A172 (cell line): Measurements from ENCODE around the gene GALC. TPM values are rescaled to one million over a fixed set of nuclear protein-coding genes. Genes with fewer than 3 reads are reported as not detected.

Source experiments
- DNase-seq: peaks from one replicate; pipeline ENCODE4 v3.0.0-alpha.2; 2015; ENCODE audit warnings: low spot score
- total RNA-seq: library from RNA; depleted of rRNA; stranded (reverse); fragments of >200 nt; shearing (Covaris generic); gene quantifications from 2 replicates; pipeline ENCODE4 v1.2.3, GENCODE V29; 2014

The GALC gene
- total RNA-seq, 1 experiment from 2014 or later: not detected

DNA sequence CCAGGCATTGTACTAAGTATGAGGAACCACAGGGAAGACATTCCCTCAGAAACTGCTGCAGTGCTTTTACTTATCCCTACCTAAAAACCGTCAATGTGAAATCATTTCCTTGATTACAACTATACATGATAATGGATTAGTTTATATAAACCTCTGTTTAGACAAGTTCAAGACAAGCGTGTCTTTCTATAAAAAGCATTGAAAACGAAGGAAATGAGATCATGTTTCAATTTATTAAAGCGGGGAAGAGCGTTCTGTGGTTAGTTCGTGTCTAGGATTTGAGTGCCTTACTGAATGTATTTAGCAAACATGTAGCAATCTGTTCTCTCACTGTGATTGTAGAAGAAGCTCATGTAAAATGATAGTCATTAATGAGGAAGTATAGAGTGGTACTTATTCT, 37.5 kb downstream of the GALC start:
- no peak for DNase-seq

DNA sequence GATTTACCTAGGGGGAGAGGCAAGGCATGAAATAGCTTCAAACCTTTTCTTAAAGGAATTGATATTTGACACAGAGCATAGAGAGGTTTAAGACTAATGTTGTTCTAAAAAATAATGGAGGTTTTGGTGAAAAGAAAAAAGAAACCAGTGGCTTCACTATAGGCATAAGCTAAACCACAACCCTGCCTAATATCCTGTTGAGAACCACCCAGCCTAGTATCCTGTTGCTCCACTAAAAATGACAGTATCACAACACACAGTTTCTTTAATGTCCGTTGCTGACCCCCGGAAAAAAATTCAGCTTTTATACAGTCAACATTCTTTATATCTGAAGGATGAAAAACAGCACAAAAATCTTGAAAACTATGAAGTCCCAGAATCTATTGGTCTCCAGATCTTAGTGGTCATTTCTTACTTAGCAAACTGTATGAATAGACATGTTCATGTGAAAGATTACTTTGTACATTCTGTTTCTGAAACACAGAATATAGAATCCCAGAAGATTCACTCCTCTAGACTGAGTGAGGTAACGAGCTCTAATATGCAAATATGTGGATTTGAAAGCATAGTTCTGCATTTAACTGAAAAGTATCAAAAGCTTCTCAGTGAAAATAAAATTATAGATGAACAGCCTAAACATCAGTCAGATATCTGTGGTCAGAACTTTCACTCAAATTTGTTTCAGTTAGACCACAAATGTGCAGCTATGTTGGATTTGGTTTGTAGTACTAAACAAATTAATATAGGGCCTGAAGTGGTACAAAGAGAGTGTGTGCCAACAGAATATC, 40.5 kb downstream of the GALC start:
- no peak for DNase-seq

GRCh38 chr14:87944987-87945604, 47.9 kb downstream of the GALC start:
- DNase-seq: peak; percentile 2

DNA sequence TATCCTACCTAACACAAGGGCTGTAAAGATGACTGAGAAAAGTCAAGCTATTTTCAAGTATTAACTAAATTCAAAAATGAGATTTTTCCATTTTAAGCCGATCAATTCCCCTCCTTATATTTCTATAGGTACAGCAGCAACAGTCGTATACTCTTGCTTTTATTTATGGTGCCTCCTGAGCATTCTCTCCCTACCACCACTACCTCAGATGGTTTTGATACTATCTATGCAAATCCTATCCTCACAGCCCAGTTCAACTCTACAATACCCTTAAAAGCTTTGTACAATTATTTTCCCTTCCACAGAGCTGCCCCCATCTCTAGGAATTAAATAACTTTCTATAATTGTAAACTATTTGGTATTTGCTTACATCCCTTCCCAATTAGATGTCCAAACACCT, 52.1 kb downstream of the GALC start:
- DNase-seq: no peak

DNA sequence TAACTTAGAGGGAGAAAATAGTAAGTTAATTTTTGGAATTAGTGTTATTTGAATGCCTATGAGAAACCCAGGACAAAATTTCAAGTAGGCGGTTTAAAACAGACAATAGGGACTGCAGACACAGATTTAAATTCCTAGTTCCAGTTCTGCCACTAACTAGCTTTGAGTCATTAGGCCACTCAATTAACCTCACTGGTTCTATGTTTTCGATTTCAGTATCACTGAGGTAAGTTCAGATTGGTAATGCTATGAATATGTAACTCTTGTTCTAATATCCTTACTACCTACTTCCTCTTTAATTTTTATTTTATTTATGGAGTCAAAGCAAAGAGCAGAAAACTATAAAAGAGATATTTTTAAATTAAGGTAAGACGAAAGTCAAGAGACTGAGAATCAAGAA, 52.6 kb downstream of the GALC start:
- no peak for DNase-seq

- no peak for DNase-seq
These were observed 57.1 kb downstream of the GALC start for GRCh38 chr14:87935886-87936285.

DNA sequence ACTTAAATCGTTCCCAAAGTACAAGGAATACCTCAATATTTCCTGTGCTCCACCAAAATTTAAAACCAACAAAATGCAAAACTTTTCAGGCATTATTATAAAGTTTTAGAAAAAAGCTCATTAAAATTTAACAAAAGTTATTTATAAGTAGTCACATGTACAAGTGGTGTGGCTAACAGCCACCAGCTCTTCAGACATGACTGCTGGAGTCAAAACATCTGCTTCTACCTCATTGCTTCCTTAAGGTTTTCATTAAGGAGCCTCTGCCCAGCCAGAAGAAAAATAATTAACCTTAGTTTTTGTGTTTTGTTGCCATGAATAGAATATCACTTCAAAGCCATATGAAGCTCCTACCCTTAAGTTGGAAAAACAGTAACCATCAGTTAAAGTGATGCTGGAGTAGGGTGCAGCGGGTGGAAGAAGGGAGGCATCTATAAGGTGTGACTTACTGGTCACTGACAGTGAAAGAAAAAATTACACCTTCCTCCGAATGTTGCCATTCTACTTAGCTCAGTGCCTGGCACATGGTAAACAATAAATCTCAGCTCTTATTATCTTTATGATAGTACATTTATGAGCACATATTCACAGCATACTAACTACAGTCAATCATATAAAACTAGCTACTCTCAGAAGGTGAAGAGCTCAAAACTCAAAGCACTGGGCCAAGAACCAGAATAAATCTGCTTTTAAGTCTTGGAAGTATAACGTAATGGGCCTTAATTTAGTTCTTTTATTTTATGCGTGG, 57.7 kb downstream of the GALC start:
- DNase-seq: no peak

DNA sequence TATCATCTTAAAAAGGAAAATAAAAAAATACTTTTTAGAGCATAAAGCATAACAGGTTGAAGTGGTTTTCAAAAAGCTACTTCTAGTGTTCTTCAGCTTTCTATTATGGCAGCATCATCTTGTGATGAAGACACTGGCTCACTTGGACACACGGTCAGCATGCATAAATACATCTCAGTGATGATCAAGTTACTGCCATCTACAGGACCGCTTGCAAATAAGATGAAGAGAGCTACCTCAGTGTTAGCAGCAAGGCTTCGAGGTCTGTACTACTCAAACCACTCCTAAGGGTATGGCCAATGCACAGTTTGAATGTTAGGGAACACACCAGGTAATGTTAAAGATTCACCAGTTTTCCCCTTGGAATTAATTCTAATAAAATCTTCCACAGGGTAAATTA, 58.8 kb downstream of the GALC start:
- DNase-seq: no peak

GRCh38 chr14:87916886-87917275, 76.1 kb downstream of the GALC start:
- DNase-seq: no peak

GRCh38 chr14:87916103-87916885, 76.7 kb downstream of the GALC start:
- DNase-seq: no peak

DNA sequence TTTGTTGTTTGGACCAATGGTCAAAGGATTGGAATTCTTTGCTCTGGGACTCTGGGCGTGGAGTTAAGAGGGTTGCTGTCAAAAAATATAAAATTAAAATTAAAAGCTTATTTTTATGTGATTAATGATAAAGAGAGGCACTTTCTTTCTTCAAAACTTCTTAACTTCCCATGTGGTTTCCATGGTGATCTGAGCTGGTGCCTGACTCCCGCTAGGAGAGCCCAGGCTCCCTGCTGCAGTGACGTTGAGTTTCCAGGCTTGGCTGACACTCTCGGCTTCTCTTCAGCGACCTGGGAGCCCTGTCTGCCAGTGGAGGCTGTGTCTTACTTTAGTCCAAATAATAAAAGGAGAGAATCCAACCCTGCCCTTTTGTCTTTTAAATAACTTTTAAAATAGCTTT, 84.4 kb downstream of the GALC start:
- DNase-seq: no peak

DNA sequence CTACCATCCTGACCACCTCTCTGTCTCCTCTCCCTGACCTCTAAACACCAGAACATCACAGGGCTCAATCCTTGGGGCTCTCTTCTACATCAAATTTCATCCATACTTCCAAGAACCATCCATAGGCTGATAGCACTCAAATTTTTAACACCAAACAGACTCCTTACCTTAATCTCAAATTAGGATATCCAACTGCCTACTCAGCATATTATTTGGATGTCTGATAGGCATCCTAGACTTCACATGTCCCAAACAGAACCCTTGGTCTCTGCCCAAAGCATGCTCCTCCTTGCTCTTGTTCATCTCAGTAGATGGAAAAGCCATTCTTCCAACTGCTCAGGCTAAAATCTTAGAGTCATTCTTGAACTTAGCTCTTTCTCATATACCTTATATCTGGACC, 91.3 kb downstream of the GALC start:
- DNase-seq: no peak

GRCh38 chr14:87901236-87901635, 91.7 kb downstream of the GALC start:
- peak; percentile 12 for DNase-seq

DNA sequence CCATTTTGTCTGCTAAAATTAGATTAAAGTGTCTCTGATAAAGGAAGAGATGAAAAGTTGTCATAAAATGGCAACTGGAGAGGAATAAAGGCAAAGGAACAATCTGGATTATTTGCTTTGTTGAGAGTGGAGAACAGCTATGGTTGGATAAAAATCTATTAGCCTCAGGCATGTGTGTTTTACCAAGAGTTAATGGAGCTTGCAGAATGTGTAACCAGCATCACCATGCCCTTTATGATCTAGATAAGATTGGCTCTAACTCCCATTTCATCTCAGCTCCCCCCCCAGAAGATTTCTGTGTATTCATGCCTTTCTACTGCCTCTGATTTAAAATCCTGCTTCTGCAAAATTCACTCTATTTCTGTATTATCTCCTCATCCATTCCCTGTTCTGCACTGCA, 93.8 kb downstream of the GALC start:
- no peak for DNase-seq

- DNase-seq: no peak
These were observed 94.7 kb downstream of the GALC start for GRCh38 chr14:87898301-87898700.

GRCh38 chr14:87896393-87897380, 96.3 kb downstream of the GALC start:
- peak; percentile 32 for DNase-seq

DNA sequence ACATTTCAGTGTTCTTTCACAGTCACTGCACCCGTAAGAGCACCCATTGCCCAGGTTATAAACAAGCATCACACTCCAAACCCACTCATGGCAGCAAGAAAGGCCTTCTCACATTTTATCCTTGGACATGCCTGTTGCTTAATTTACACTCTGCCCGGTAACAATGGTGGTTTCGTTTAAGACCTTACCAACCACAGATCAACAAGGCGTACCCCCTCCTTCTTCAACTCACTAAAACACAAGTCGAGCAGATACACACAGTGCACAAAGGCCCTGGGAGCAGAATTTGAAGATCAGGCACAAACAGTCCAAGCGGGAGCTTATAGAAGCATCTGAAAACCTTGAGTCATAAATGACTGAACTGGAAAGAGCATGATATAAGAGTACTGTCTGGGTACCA, 98.1 kb downstream of the GALC start:
- no peak for DNase-seq

GRCh38 chr14:87892763-87893162, 100.2 kb downstream of the GALC start:
- no peak for DNase-seq

GRCh38 chr14:87888136-87888999, 104.6 kb downstream of the GALC start:
- DNase-seq: no peak

GRCh38 chr14:87883750-87884149, 109.2 kb downstream of the GALC start:
- DNase-seq: no peak
